BJ (cell line): ENCODE results near the gene COX11. TPM values are rescaled to one million over a fixed set of nuclear protein-coding genes. Genes with fewer than 3 reads are reported as not detected.

Experiments
- CTCF ChIA-PET: fragments of 350-600 bp; formaldehyde crosslinking; extraction: SDS; loops from one replicate; lab custom pipeline; 2021; ENCODE audit warnings: antibody characterized with exemption, inconsistent platforms; lab: Yijun Ruan, JAX
- POLR2A ChIA-PET: fragments of 300-600 bp; sonication (Branson Sonifier 250); formaldehyde crosslinking; extraction: SDS; loops from one replicate; lab custom pipeline; 2021; ENCODE audit warnings: antibody characterized with exemption; lab: Charles Lee
- DNase-seq: peaks from one replicate; pipeline ENCODE4 v3.0.0-alpha.2; 2011; ENCODE audit warnings: low read depth
- H3K27me3 ChIP-seq: 2 replicates; pipeline ENCODE4 v1.6.0; 2011; ENCODE audit warnings: low read length; ENCODE audit not compliant: control insufficient read depth, insufficient read depth
- H3K36me3 ChIP-seq: 2 replicates; pipeline ENCODE4 v1.5.1; 2011; ENCODE audit warnings: low read length; ENCODE audit not compliant: control insufficient read depth, insufficient read depth
- H3K4me3 ChIP-seq: 2 replicates; pipeline ENCODE4 v1.5.1; 2011; ENCODE audit warnings: low read depth, mild to moderate bottlenecking, control low read depth, low read length
- CTCF ChIP-seq: IDR thresholded peaks from 2 replicates; pipeline ENCODE4 v1.5.1; 2011; ENCODE audit warnings: low read depth, mild to moderate bottlenecking, control low read depth, inconsistent platforms, low read length, moderate library complexity; ENCODE audit not compliant: insufficient read depth
- polyA plus RNA-seq: library from polyadenylated mRNA; depleted of rRNA; stranded (reverse); fragments of >200 nt; gene quantifications from 2 replicates; pipeline ENCODE4 v1.2.3, GENCODE V29; 2011

Gene COX11
- polyA plus RNA-seq, 1 experiment: 33.3 TPM

GRCh38 chr17:54982399-54982798 lies 13.9 kb upstream of the COX11 start:
- no peak overlapping the region for H3K4me3 ChIP-seq
- no peaks in the 10 kb centered on the region for H3K36me3 ChIP-seq
- TF ChIP-seq CTCF: no peak
- DNase-seq: no peak
- ChIA-PET CTCF (interaction anchor here (0.7 to 3.2 kb wide), 2 partner anchors 11 to 366 kb away, joined by 3 to 8 read pairs; no protein-coding TSS in a partner anchor), POLR2A (no interaction called here)
- no peaks in the 10 kb centered on the region for H3K27me3 ChIP-seq

GRCh38 chr17:54980375-54980774 lies 11.9 kb upstream of the COX11 start:
- Histone ChIP-seq H3K27me3 (no peaks in the 10 kb centered on the region), H3K36me3 (no peaks in the 10 kb centered on the region), H3K4me3 (no peak overlapping the region)
- ChIA-PET POLR2A (no interaction called here), CTCF (no interaction called here)
- no peak for TF ChIP-seq CTCF
- no peak for DNase-seq

- ChIA-PET POLR2A (no interaction called here), CTCF (interaction anchor here (0.8 to 1.4 kb wide), 2 partner anchors 11 to 324 kb away, joined by 3 read pairs; partner anchors contain the start of gene STXBP4)
- H3K27me3 ChIP-seq: no peaks in the 10 kb centered on the region
- DNase-seq: no peak
- H3K36me3 ChIP-seq: no peaks in the 10 kb centered on the region
- no peak for TF ChIP-seq CTCF
- H3K4me3 ChIP-seq: no peak overlapping the region
These were observed 11.2 kb upstream of the COX11 start for GRCh38 chr17:54979657-54980056.

GRCh38 chr17:54977744-54978143 lies 9.3 kb upstream of the COX11 start:
- H3K27me3 ChIP-seq: no peaks in the 10 kb centered on the region
- DNase-seq: no peak
- POLR2A ChIA-PET: no interaction called here
- no peak overlapping the region for H3K4me3 ChIP-seq
- H3K36me3 ChIP-seq: no peaks in the 10 kb centered on the region
- CTCF ChIA-PET: interaction anchor here (1.8 kb wide), 1 partner anchor 15 kb away, joined by 10 read pairs; no protein-coding TSS in a partner anchor
- no peak for TF ChIP-seq CTCF

- no peak for DNase-seq
- H3K27me3 ChIP-seq: no peaks in the 10 kb centered on the region
- ChIA-PET CTCF (no interaction called here), POLR2A (no interaction called here)
- TF ChIP-seq CTCF: no peak
- H3K36me3 ChIP-seq: no peaks in the 10 kb centered on the region
- no peak overlapping the region for H3K4me3 ChIP-seq
These were observed 7.9 kb upstream of the COX11 start for GRCh38 chr17:54976316-54976715.
